Right cardiac atrium (tissue), 5 donors: ENCODE data around the gene TMEM106C. TPM values are rescaled to one million over a fixed set of nuclear protein-coding genes. Genes with fewer than 3 reads are reported as not detected.
"Not testable (repeated sequence)": the region's sequence is repeated elsewhere in the genome, so short reads cannot be mapped to it uniquely, and the experiment has no call there.

Experiments used
- ATAC-seq, 2 donors: fragments of 200-7000 bp; cut with Tn5 transposase; one replicate each; pipeline versions ENCODE4 v1.8.0 to v1.9.1; 2020; ENCODE audit warnings: moderate library complexity in 2 of 2, mild to moderate bottlenecking in 1 of 2
- DNase-seq, 3 donors: peaks; one replicate each; pipeline ENCODE4 v3.0.0-alpha.2; 2020
- H3K27ac ChIP-seq: one replicate; pipeline ENCODE4 v1.5.1; 2013; ENCODE audit warnings: mild to moderate bottlenecking, low read length, control low read depth, moderate library complexity
- H3K27me3 ChIP-seq: one replicate; pipeline ENCODE4 v1.6.1; 2013; ENCODE audit not compliant: control insufficient read depth, insufficient read depth
- H3K4me1 ChIP-seq: one replicate; pipeline ENCODE4 v1.6.1; 2013; ENCODE audit warnings: low read length; ENCODE audit not compliant: control insufficient read depth, insufficient read depth
- H3K4me3 ChIP-seq: one replicate; pipeline ENCODE4 v1.5.1; 2013; ENCODE audit warnings: low read length, control low read depth
- H3K9me3 ChIP-seq: one replicate; pipeline ENCODE4 v1.6.1; 2013; ENCODE audit warnings: low read length; ENCODE audit not compliant: control insufficient read depth
- WGBS: extraction: QIAGEN DNeasy Blood & Tissue Kit; methylation state at CpG from one replicate; pipeline ENCODE4 v1.1.7; 2013; 5-methylcytosine and 5-hydroxymethylcytosine counted together
- intact Hi-C, 4 donors: fragments of 100-400 bp; cut with DNase I; formaldehyde crosslinking; loops; one replicate each; pipeline versions ENCODE4 v1.11.0 to v1.14.0; 2022 to 2023
- polyA plus RNA-seq: library from polyadenylated mRNA; stranded (reverse); fragments of 200-250 nt; gene quantifications from one replicate; pipeline ENCODE4 v1.2.3, GENCODE V29; 2013
- total RNA-seq, 4 donors: library from RNA; stranded (reverse); fragmentation: NEBNext Ultra II Directional; extraction: Animal tissue kit (Norgen Biotek cat#: 25700); gene quantifications; one replicate each; pipeline ENCODE4 v1.2.1, GENCODE V29; 2021
- donor health status: healthy with polysubstance abuse.
- donor health status: DM: no; HTN: yes; CAD: no.
- donor health status: DM: no; HTN: no; CAD: no.
- donor health status: DM: no; HTN: yes; CAD: no; lungs with severe emphysema.
- donor health status: DM: yes; HTN: yes; CAD: no.

The TMEM106C gene
- total and polyA plus RNA-seq, 5 donors = 67.8 to 85.7 (median 73.0) TPM

DNA sequence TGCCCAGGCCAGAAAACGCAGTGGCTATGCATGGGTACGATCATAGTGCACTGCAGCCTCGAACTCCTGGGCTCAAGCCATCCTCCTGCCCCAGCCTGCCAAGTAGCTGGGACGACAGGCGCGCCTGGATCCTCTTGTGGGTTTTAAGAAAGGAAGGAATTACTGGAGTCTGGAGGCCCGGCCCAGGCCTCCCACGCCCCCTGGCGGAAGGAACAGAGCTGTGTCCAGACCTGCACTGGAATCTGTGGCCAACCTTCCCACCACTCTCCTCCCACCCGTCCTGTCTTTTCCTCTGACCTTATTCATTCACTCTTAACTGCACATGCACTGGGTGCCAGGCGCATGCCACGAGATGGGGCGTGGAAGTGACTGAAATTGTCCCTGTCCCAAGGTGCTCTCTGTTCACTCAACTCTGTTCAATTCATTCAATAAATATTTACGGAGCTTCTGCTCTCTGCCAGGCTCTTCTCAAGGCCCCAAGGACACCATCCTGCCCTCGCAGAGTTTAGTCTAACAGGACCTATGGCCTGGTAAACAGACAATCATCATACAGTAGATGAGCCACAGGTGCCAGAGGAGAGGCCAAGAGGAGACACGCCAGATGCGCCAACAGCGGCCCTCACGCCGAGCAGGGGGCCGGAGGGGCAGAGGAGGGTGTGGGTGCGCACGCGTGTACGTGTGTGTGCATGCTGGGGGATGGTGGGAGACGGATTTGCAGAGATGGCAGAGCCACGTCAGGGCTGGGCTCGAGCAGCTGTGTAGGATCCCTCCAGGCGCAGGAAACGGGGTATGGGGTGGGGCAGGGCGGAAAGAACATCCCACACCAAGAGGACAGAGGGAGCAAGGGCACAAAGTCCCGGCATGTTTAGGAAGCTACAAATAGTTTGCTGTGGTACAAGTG, 13.7 kb upstream of the TMEM106C start:
- peak; percentile 81 to 92 (median 89) for DNase-seq
- H3K9me3 ChIP-seq = no peaks in the 10 kb centered on the region
- peak; percentile 89 to 91 for ATAC-seq
- H3K4me3 ChIP-seq = no peak overlapping the region
- H3K27ac ChIP-seq = no peak overlapping the region
- intact Hi-C loops = loop anchor here in 2 of 4 donors (2.0 to 5.0 kb wide), 2 partner anchors 42 to 45 kb away; partner anchors contain the start of gene VDR (in 1 of the 2)
- no peaks in the 10 kb centered on the region for H3K4me1 ChIP-seq
- H3K27me3 ChIP-seq = no peaks in the 10 kb centered on the region
- 56% methylated on average over 32 of the region's 32 CpGs for WGBS

DNA sequence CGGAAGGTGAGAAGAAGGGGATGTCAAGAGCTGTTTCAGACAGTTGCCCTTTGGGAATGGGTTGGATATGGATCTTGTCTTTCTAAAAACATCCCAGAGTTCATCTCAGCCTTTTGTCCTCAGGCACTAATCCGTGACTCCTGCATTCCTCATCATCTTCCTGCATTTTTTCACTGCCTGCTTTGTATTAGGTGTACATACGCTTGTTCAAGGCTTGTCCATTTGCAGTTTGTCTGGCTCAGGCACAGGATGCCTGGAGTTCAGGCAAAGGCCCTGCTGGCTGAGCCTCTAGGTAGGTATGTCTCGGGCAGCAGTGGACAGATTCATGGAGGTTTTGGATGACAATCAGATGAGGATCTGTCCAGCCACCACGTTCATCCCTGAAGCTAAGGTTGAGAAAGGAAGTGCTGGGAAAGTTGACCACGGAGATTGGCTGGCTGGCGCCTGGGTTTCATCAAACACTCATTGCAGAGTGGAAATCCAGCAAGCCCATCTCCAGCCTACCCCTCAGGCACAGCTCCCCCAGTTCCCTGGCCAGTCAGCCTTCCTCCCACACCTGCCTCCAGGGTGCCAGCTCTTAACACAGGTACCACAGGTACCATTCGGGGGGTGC, 12.4 kb upstream of the TMEM106C start:
- no peak overlapping the region for H3K4me3 ChIP-seq
- no peaks in the 10 kb centered on the region for H3K9me3 ChIP-seq
- intact Hi-C loops = no loop called here
- H3K4me1 ChIP-seq = no peaks in the 10 kb centered on the region
- ATAC-seq = no peak
- H3K27me3 ChIP-seq = no peaks in the 10 kb centered on the region
- WGBS = 80% methylated on average over 8 of the region's 8 CpGs
- no peak for DNase-seq
- H3K27ac ChIP-seq = no peak overlapping the region

DNA sequence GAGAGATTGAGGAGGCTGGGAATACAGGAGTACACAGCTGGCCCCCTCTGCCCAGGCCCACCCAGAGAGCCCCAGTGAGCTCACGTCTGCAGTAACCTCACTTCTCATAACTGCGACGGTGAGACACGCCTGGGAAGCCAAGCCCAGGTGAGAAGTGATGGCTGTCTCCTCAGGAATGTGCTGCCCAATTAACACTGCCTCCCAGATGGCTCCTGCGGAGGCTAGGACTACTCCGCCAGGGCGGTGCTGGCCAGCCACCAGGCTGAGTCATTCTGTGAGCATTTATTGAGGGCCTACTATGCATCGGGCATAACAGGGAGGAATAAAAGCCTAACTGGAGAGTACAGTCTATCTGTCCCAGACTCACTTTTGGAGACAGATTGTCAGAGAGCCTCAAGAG, 9.3 kb upstream of the TMEM106C start:
- H3K4me3 ChIP-seq = no peak overlapping the region
- no peak for ATAC-seq
- no peaks in the 10 kb centered on the region for H3K4me1 ChIP-seq
- DNase-seq = no peak
- 87% methylated on average over 8 of the region's 8 CpGs for WGBS
- H3K27me3 ChIP-seq = no peaks in the 10 kb centered on the region
- no peak overlapping the region for H3K27ac ChIP-seq
- H3K9me3 ChIP-seq = no peaks in the 10 kb centered on the region
- intact Hi-C loops = no loop called here

DNA sequence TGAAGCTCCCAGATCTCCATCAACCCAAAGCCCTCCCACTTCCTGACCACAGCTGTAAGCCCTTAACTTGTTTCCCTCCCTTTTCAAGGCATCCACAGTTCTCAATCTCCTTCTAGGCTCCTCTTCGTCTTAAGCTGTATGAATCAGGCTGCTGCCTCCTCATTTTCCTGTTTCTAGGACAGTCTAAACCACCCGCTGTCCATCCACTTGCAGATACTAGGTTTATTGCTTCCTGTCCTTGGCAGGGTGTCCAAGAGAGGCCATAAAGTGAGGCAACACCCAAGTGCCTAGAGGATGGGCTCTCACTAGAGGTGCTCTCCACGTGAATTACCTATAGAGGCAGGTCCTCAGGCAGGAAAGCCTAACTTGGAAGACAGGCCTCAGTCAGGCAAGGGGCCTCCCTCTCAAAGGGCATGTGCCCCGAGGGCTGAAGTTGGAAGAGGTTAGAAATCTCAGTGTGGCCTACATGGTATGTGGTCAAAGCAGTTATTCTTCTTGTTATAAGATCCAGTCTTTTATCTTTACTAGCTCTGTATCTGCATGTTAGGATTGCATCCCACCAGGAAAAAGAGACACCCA, 8.8 kb upstream of the TMEM106C start:
- intact Hi-C loops = no loop called here
- WGBS = 84% methylated on average over 4 of the region's 4 CpGs
- Histone ChIP-seq H3K4me3 (no peak overlapping the region), H3K27me3 (no peaks in the 10 kb centered on the region), H3K9me3 (no peaks in the 10 kb centered on the region), H3K27ac (no peak overlapping the region), H3K4me1 (no peaks in the 10 kb centered on the region)
- DNase-seq = no peak
- no peak for ATAC-seq

DNA sequence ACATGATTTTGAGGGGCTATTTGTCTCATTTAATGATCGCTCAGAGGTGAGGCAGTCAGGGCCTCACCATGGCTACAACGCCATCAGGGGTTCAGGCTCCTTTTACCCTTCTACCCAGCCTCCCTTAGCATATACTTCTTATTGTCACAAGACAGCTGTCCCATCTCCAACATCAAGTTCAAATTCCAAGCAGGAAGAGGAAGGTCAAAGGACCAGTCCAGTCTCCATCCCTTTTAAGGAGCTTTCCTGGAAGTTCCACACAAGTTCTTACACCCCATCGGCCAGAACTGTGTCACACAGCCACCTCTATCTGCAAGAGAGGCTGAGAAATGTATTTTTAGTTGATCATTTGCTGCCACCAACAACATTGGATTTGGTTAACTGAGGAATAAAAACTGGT, 8.3 kb upstream of the TMEM106C start:
- intact Hi-C loops = no loop called here

DNA sequence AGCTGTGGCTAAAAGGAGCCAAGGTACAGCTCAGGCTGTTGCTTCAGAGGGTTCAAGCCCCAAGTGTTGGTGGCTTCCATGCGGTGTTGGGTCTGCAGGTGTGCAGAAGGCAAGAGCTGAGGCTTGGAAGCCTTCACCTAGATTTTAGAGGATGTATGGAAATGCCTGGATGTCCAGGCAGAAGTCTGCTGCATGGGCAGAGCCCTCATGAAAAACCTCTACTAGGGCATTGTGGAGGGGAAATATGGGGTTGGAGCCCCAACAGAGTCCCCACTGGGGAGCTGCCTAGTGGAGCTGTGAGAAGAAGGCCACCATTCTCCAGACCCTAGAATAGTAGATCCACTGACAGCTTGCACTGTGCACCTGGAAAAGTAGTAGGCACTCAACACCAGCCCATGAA, 5.7 kb upstream of the TMEM106C start:
- H3K4me3 ChIP-seq, DNase-seq, H3K27ac ChIP-seq, H3K4me1 ChIP-seq, H3K9me3 ChIP-seq, ATAC-seq, intact Hi-C loops, H3K27me3 ChIP-seq: not testable (repeated sequence)
- WGBS = 96% methylated on average over 1 of the region's 1 CpG

More for the DNA sequence above, 8.3 kb upstream of the TMEM106C start:
- WGBS = 72% methylated on average over 3 of the region's 3 CpGs
- no peak overlapping the region for H3K27ac ChIP-seq
- no peaks in the 10 kb centered on the region for H3K9me3 ChIP-seq
- no peak overlapping the region for H3K4me3 ChIP-seq
- ATAC-seq (no peak), DNase-seq (no peak)
- no peaks in the 10 kb centered on the region for H3K27me3 ChIP-seq
- no peaks in the 10 kb centered on the region for H3K4me1 ChIP-seq

DNA sequence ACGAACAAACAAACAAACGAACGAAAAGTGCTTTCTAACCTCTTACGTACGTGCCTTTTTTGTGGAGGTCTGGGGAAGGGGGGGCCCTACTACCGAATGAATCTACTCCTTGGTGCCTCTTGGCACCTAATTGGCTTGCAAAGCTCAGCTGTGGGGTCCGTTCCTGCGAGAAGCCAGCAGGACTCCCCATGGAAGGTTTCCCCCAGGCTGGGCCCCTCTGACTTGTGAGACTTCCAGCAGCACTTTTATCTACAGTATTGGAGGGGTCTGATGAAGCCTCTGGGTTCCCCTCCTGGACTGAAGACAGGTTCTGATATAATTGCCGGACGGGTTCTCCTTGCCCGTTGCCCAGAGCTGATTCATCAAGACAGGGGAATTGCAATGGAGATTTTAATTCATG, 1.2 kb upstream of the TMEM106C start:
- H3K4me3 ChIP-seq = no peak overlapping the region
- H3K9me3 ChIP-seq = no peaks in the 10 kb centered on the region
- intact Hi-C loops = no loop called here
- no peaks in the 10 kb centered on the region for H3K27me3 ChIP-seq
- H3K27ac ChIP-seq = no peak overlapping the region
- no peak for ATAC-seq
- H3K4me1 ChIP-seq = peaks cover 2% of the 10 kb centered on the region
- 84% methylated on average over 11 of the region's 11 CpGs for WGBS
- DNase-seq = no peak

DNA sequence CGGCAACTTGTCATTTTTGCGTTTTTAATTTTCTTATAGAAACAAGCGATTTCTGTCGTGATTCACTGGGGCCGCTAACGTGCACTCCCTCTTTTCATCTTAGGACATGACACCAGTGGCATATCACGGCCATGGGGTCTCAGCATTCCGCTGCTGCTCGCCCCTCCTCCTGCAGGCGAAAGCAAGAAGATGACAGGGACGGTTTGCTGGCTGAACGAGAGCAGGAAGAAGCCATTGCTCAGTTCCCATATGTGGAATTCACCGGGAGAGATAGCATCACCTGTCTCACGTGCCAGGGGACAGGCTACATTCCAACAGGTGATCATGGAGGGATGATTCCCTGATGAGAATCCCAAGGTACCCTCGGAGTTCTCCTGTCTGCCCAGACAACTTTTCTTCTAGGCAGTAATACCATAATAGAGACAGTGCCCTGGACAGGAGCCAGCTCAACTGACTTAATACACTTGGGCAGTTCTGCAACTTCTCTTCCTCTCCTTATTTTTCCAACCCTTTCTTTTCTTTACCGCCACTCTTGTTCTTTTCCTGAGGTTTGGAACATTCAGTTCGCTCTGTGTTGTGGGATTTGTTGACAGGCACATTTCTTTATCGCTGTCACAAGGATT, 821 bp downstream of the TMEM106C start:
- WGBS = 18% methylated on average over 18 of the region's 18 CpGs
- no peaks in the 10 kb centered on the region for H3K27me3 ChIP-seq
- peak overlapping the region; percentile 6 for H3K27ac ChIP-seq
- no peaks in the 10 kb centered on the region for H3K9me3 ChIP-seq
- DNase-seq (peak in 1 of 3 donors; percentile 74), ATAC-seq (no peak)
- H3K4me3 ChIP-seq = peak overlapping the region; percentile 60
- H3K4me1 ChIP-seq = peaks cover 2% of the 10 kb centered on the region
- intact Hi-C loops = no loop called here

DNA sequence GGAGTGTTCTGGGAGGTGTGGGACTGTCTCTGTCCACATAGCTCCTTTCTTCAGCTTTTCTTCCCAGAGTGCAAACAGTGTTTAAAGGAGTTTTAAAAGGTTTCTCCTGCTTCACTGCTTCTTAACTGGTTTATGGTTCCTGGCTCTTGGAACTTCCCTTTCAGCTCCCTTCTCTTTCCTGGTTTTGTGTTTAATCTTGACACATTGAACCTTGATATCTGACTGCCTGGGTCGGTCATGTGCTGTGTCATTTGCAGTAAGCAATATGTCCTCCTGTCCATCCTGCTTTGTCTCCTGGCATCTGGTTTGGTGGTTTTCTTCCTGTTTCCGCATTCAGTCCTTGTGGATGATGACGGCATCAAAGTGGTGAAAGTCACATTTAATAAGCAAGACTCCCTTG, 2.2 kb downstream of the TMEM106C start:
- intact Hi-C loops = no loop called here

DNA sequence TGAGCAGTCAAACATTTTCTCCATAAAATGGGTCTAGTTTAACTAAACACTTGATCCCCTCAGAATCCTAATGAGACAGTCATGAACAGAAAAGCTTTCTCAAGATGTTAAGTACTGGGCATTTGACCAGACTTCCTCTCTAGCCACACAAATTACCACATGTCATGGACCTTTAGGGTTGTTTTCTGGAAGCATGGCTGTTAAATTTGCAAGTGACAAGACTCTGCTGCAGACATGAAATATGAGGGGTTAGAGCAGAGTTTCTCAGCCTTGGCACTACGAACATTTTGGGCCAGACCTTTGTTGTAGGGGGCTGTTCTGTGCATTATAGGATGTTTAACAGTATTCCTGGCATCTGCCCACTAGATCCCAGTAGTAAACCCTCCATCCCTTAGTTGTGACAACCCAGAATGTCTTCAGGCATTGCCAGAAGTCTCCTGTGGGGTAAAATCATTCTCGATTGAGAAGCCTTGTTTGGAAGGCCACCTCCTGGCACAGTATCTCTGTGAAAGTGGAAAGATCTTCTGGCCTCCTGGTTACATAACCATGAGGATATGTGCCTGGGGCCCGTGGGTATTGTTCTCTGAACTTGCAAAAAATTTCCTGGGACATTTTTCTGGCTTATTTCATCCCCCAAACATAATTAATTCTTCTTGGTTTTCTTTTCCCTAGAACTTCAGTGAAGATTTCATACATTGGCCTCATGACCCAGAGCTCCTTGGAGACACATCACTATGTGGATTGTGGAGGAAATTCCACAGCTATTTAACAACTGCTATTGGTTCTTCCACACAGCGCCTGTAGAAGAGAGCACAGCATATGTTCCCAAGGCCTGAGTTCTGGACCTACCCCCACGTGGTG, 4.3 kb downstream of the TMEM106C start:
- intact Hi-C loops = no loop called here
- 40% methylated on average over 5 of the region's 5 CpGs for WGBS
- Histone ChIP-seq H3K27me3 (no peaks in the 10 kb centered on the region), H3K9me3 (no peaks in the 10 kb centered on the region), H3K4me1 (peaks cover 2% of the 10 kb centered on the region), H3K4me3 (no peak overlapping the region), H3K27ac (no peak overlapping the region)
- ATAC-seq (no peak), DNase-seq (peak in 1 of 3 donors; percentile 62)

More for the DNA sequence above, 2.2 kb downstream of the TMEM106C start:
- Histone ChIP-seq H3K9me3 (no peaks in the 10 kb centered on the region), H3K4me3 (no peak overlapping the region), H3K27me3 (no peaks in the 10 kb centered on the region), H3K4me1 (peaks cover 2% of the 10 kb centered on the region), H3K27ac (no peak overlapping the region)
- WGBS = 69% methylated on average over 3 of the region's 3 CpGs
- ATAC-seq (no peak), DNase-seq (no peak)
